OCI-LY1 (cell line): Measurements from ENCODE around the gene SLC35F3.
"Not testable (repeated sequence)": the region's sequence is repeated elsewhere in the genome, so short reads cannot be mapped to it uniquely, and the experiment has no call there.

Experiments used
- H2AFZ ChIP-seq: fragments of 200-600 bp; sonication (generic), shearing (Covaris generic); 2 replicates; pipeline ENCODE4 v1.6.0; 2014; ENCODE audit warnings: antibody characterized with exemption, mild to moderate bottlenecking, low read length
- H3F3A ChIP-seq: fragments of 200-600 bp; sonication (generic), shearing (Covaris generic); 2 replicates; pipeline ENCODE4 v1.6.0; 2014; ENCODE audit warnings: mild to moderate bottlenecking, antibody characterized with exemption, low read length, moderate library complexity; ENCODE audit not compliant: insufficient read depth
- H3K27ac ChIP-seq: fragments of 200-600 bp; sonication (generic); 2 replicates; pipeline ENCODE4 v1.5.1; 2014; ENCODE audit warnings: low read length, mixed run types, mild to moderate bottlenecking, low read depth; ENCODE audit not compliant: poor library complexity, severe bottlenecking
- H3K27me3 ChIP-seq: fragments of 200-600 bp; sonication (generic); 2 replicates; pipeline ENCODE4 v1.6.0; 2014; ENCODE audit warnings: antibody characterized with exemption, mild to moderate bottlenecking, low read length, moderate library complexity; ENCODE audit not compliant: insufficient read depth
- H3K36me3 ChIP-seq: fragments of 200-600 bp; sonication (generic); 2 replicates; pipeline ENCODE4 v1.6.1; 2014; ENCODE audit warnings: mild to moderate bottlenecking, antibody characterized with exemption, low read length, moderate library complexity, mixed read lengths; ENCODE audit not compliant: insufficient read depth
- H3K4me1 ChIP-seq: fragments of 200-600 bp; sonication (generic); 2 replicates; pipeline ENCODE4 v1.5.1; 2014; ENCODE audit warnings: mild to moderate bottlenecking, low read length, moderate library complexity; ENCODE audit not compliant: insufficient read depth, severe bottlenecking
- H3K4me2 ChIP-seq: fragments of 200-600 bp; sonication (generic), shearing (Covaris generic); 2 replicates; pipeline ENCODE4 v1.6.1; 2014; ENCODE audit warnings: low read length
- H3K4me3 ChIP-seq: fragments of 200-600 bp; sonication (generic); 2 replicates; pipeline ENCODE4 v1.5.1; 2014; ENCODE audit warnings: low read length, low read depth, mild to moderate bottlenecking, mixed read lengths; ENCODE audit not compliant: poor library complexity, severe bottlenecking
- H3K79me2 ChIP-seq: fragments of 200-600 bp; shearing (Covaris generic); 2 replicates; pipeline ENCODE4 v1.6.1; 2016; ENCODE audit warnings: mixed run types, low read length, mixed read lengths; ENCODE audit not compliant: insufficient read depth
- H3K9ac ChIP-seq: fragments of 200-600 bp; sonication (generic), shearing (Covaris generic); 2 replicates; pipeline ENCODE4 v1.6.1; 2014; ENCODE audit warnings: mild to moderate bottlenecking, low read length, mixed read lengths
- H3K9me2 ChIP-seq: fragments of 200-600 bp; sonication (generic), shearing (Covaris generic); 2 replicates; pipeline ENCODE4 v1.6.1; 2014; ENCODE audit warnings: low read depth, mild to moderate bottlenecking, low read length, mixed read lengths
- H3K9me3 ChIP-seq: fragments of 200-600 bp; shearing (Covaris generic); 2 replicates; pipeline ENCODE4 v1.6.1; 2014; ENCODE audit warnings: low read length, mixed read lengths
- H4K20me1 ChIP-seq: fragments of 200-600 bp; sonication (generic), shearing (Covaris generic); 2 replicates; pipeline ENCODE4 v1.6.0; 2016; ENCODE audit warnings: mild to moderate bottlenecking, low read length; ENCODE audit not compliant: insufficient read depth
- EZH2 ChIP-seq: fragments of 200-600 bp; sonication (generic), shearing (Covaris generic); IDR thresholded peaks from 2 replicates; pipeline ENCODE4 v1.8.0; 2017; ENCODE audit warnings: borderline replicate concordance, mixed run types, mild to moderate bottlenecking, antibody characterized with exemption, low read length, moderate library complexity, mixed read lengths
- TF ChIP-seq, protein P1 (sequence below): fragments of 200-600 bp; sonication (generic), shearing (Covaris generic); IDR thresholded peaks from 2 replicates; pipeline ENCODE4 v1.5.1; 2017; ENCODE audit warnings: mild to moderate bottlenecking, antibody characterized with exemption, low read length, moderate library complexity, mixed read lengths

The SLC35F3 gene

DNA sequence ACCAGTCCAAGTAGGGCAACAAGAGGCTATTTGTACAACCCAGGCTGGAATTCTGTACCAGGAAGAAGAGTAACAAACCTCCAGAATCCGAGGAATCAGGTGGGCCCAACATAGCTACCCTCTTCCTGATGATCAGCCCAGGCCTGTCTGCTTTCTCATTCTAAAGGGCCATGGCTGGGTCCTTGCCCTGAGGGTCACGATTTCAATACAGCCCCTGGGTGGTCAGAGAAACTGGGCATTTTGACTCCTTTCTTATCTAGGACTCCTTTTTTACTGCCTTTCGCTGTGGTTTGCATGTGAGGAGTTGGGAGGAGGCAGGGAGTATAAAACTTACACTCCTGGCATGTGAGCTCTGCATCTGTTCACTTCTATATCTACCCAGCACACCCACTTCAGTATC lies 303.9 kb downstream of the SLC35F3 start:
- Histone ChIP-seq H3K4me2 (no peak overlapping the region), H4K20me1 (no peaks in the 10 kb centered on the region), H3F3A (no peaks in the 10 kb centered on the region), H3K79me2 (no peaks in the 10 kb centered on the region), H3K4me3 (no peak overlapping the region), H3K36me3 (no peaks in the 10 kb centered on the region), H3K27ac (no peak overlapping the region), H3K27me3 (no peaks in the 10 kb centered on the region), H3K9me2 (no peaks in the 10 kb centered on the region), H3K4me1 (no peaks in the 10 kb centered on the region), H3K9ac (no peak overlapping the region), H2AFZ (no peak overlapping the region), H3K9me3 (no peaks in the 10 kb centered on the region)
- TF ChIP-seq EZH2, result no peak
- TF ChIP-seq, protein P1, sequence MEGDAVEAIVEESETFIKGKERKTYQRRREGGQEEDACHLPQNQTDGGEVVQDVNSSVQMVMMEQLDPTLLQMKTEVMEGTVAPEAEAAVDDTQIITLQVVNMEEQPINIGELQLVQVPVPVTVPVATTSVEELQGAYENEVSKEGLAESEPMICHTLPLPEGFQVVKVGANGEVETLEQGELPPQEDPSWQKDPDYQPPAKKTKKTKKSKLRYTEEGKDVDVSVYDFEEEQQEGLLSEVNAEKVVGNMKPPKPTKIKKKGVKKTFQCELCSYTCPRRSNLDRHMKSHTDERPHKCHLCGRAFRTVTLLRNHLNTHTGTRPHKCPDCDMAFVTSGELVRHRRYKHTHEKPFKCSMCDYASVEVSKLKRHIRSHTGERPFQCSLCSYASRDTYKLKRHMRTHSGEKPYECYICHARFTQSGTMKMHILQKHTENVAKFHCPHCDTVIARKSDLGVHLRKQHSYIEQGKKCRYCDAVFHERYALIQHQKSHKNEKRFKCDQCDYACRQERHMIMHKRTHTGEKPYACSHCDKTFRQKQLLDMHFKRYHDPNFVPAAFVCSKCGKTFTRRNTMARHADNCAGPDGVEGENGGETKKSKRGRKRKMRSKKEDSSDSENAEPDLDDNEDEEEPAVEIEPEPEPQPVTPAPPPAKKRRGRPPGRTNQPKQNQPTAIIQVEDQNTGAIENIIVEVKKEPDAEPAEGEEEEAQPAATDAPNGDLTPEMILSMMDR, result no peak

DNA sequence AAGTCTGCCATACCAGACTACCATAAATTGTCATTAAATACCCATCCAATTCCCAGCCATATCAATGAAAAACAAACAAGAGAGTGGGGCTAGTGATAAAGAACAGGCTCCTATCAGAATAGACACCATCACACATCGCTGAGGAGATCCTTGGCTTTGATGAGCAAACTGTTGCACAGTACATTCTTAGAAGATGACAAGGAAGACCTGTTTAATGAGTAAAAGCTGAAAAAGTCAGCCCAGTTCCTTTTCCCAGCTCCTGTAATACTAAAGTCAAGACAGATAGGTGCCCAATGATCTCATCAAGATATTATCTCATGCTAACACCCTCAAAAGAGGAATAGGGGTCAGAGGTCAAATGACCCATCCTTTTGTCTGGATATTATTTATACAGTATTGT lies 304.3 kb downstream of the SLC35F3 start:
- Histone ChIP-seq H3K79me2 (no peaks in the 10 kb centered on the region), H3K9ac (no peak overlapping the region), H3K9me2 (no peaks in the 10 kb centered on the region), H3K4me1 (no peaks in the 10 kb centered on the region), H3K4me3 (no peak overlapping the region), H3F3A (no peaks in the 10 kb centered on the region), H3K27ac (no peak overlapping the region), H3K4me2 (no peak overlapping the region), H4K20me1 (no peaks in the 10 kb centered on the region), H3K27me3 (no peaks in the 10 kb centered on the region), H3K36me3 (no peaks in the 10 kb centered on the region), H3K9me3 (no peaks in the 10 kb centered on the region), H2AFZ (no peak overlapping the region)
- TF ChIP-seq, protein P1, result no peak
- no peak for TF ChIP-seq EZH2

DNA sequence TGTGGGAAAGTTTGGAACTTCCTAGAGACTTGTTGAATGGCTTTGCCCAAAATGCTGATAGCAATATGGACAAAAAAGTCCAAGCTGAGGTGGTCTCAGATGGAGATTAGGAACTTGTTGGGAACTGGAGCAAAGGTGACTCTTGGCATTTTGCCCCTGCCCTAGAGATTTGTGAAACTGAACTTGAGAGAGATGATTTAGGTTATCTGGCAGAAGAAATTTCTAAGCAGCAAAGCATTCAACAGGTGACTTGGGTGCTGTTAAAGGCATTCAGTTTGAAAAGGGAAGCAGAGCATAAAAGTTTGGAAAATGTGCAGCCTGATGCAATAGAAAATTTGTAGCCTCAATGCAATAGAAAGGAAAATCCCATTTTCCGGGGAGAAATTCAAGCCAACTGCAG lies 306.0 kb downstream of the SLC35F3 start:
- not testable (repeated sequence) for H2AFZ ChIP-seq, H3K9me2 ChIP-seq, H3K27ac ChIP-seq, H3K4me1 ChIP-seq, H4K20me1 ChIP-seq, H3K4me2 ChIP-seq, H3K27me3 ChIP-seq, H3K4me3 ChIP-seq, H3K36me3 ChIP-seq, H3K9ac ChIP-seq, H3F3A ChIP-seq, H3K79me2 ChIP-seq, H3K9me3 ChIP-seq

DNA sequence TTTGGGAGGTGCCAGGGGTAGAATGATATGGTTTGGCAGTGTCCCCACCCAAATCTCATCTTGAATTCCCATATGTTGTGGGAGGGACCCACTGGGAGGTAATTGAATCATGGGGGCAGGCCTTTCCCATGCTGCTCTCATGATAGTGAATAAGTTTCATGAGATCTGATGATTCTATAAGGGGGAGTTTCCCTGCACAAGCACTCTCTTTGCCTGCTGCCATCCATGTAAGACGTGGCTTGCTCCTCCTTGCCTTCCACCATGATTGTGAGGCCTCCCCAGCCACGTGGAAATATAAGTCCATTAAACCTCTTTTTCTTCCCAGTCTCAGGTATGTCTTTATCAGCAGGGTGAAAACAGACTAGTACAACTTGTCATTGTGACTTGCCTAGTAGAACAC lies 307.4 kb downstream of the SLC35F3 start:
- not testable (repeated sequence) for H4K20me1 ChIP-seq

More for the DNA sequence above, 307.4 kb downstream of the SLC35F3 start:
- H3K9me3 ChIP-seq, H2AFZ ChIP-seq, H3K4me3 ChIP-seq, H3K4me1 ChIP-seq, H3K79me2 ChIP-seq, H3K9me2 ChIP-seq, H3K4me2 ChIP-seq, H3K9ac ChIP-seq, H3K27ac ChIP-seq, H3F3A ChIP-seq, H3K27me3 ChIP-seq, H3K36me3 ChIP-seq: not testable (repeated sequence)
